Stimulated activated CD4-positive, alpha-beta T cell treated with anti-CD3 and anti-CD28 coated beads, Interleukin-4, amount 100 ng/mL, for 1 hour (primary cell): Measurements from ENCODE around the gene GPI.
A peak's percentile ranks its signal among the peaks of the same experiment; 100 is the strongest.

ENCODE experiments used
- DNase-seq: peaks from one replicate; pipeline ENCODE4 v3.0.0-alpha.2; 2020

GPI gene

DNA sequence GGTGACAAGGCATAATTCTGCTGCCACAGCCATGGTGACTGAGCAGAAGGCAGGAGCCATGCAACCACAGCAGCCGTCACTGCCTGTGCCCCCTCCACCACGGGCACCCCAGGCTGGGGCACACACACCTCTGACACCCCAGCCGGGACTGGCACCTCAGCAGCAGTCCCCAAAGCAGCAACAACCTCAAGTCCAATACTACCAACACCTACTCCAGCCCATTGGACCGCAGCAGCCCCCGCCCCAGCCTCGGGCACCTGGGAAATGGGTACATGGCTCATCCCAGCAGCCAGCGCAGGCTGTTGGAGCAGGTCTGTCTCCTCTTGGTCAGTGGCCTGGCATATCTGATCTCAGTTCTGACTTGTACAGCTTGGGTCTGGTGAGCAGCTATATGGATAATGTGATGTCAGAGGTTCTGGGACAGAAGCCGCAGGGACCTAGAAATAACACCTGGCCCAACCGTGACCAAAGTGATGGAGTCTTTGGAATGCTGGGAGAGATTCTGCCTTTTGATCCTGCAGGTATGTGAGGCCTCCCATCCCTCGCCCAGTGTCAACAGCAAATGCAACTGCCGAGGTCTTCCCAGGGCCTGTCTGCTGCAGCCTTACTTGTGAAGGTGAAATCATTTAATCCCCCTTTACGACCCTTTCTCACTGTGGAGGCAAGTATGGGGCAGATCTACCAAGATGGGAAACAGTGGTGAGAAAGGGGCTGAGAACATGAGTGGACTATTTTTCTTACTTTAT, 22.9 kb upstream of the GPI start:
- DNase-seq: no peak

DNA sequence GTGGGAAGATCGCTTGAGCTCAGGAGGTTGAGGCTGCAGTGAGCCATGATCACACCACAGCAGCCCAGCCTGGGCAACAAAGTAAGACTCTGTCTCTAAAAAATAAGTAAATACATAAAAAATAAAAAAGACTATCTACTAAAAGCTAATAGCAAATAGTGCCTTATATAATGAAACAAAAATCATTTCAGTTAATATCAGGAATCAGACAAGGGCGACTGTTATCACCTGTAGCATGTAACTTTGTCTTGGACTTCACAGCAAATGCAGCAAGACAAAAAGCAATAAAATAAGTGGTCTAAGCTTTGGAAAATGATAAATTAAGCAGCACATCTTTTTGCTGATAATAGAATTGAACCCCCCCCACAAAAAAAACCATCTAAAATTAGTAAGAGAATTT, 21.2 kb upstream of the GPI start:
- no peak for DNase-seq

DNA sequence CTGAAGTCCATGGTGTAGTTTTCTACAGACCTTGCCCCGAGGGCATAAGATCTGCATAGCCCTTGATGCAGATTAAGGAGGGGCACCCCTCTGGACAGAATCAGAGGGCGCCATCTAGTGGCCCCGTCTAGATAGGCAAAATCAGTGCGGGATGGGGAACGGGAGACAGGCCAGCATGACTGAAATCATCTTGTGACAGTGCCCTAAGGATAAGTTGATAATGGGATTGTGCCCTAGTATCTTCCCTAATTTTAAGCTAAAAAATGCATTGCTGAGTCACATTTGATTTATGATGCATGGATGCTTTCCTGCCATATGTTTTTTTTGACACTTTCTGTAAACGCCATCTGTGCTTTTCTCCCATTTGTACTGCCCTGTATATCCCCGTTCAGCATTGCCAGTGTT, 19.0 kb upstream of the GPI start:
- peak; percentile 67 for DNase-seq

DNA sequence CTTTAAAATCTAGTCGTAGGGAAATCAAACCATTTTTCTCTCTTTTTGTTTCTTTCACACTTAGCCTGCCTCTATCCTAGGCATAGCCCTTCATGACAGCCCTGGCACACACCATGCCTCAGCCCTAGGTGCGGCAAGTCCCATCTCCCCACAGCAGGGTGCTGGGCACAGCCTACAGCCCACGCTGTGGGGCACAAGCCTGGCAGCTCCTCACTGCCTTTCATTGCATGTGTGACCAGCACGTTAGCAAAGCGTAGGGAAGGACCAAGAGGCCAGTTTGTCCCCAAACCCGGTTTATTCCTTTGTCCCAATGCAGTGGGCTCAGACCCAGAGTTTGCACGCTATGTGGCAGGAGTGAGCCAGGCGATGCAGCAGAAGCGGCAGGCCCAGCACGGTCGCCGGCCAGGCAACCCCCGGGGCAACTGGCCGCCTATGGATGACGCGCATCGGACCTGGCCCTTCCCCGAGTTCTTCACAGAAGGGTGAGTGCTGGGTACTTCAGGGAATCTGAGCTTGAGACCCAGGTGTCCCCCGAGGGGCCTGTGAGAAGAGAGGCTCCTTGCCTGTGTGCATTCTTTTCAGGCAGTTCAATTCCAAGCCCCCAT, 17.3 kb upstream of the GPI start:
- no peak for DNase-seq

DNA sequence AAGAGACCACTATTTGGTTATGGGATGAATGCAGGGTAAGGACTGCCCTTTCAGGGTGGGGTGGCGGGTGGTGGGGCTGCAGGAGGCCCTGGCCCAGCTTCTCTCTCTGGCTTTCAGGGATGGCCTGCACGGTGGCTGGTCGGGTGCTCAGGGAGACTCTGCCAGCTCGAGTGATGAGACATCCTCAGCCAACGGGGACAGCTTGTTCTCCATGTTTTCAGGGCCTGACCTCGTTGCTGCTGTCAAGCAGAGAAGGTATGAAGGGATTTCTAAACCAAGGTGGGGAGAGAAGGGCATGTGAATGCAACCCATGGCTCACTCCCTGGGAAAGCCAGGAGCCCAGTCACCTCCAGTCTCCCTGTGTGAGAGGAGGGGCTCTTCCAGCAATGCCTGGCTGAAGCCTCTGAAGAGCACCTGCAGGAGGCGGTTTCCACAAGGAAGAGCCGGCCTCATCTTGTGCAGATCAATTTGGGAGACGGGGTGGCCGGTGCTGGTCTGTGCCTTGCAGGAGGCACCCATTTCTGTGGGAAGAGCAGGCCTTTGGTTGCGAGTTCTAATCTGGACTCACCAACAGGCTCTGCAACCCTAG, 16.0 kb upstream of the GPI start:
- no peak for DNase-seq

DNA sequence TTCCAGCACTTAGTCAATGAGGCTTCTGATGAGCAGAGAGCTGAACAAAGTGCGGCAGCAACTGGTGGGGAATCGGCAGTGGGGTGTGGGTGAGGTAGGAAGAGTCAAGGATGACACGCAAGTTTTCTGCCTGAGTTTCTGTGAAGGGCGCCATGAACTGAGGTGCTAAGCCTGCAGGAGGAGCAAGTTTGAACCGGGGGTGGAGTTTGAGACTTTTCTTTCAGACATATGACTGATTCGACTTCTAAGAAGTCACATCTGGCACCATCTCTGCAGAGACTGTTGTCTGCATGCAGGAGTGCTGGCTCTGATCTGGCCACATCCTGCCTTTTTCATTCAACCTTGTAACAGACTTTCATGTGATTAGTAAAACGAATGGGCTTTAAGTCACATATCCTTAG, 14.8 kb upstream of the GPI start:
- peak; percentile 51 for DNase-seq

DNA sequence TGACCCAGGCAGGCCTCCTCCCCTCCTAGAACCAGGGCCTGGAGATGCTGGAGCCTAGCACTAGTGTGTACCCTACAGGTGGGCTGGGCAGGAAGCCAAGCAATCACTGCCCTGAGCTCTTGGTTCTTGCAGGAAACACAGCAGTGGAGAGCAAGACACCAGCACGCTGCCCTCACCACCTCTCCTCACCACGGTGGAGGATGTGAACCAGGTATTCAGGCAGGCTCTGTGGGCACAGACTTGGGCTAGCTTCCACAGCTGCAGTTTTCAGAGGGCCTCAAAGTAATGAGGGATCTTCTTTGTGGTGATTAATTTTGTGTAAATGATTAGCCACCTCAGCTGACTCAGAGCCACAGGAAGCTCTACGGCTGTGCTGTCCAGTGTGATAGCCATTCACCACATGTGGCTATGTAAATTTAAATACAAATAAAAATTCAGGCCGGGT, 13.6 kb upstream of the GPI start:
- no peak for DNase-seq

DNA sequence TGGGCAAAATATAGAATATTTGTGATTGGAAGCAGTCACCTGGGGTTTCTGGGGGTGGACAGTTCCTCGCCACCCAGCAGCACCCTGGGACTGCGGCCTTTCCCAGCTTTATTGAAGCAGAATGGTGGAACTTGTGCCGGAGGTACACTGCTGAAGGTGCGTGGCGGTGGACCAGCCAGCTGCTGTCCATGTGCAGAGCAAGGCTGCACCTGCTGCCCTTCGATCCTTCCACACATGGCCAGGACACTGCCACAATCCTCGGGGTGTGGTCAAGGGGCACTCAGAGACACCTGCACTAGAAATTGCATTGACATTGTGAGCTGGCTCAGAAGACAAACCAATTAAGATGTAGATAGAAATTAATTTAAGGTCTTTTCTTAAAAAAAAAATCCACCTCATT, 11.4 kb upstream of the GPI start:
- DNase-seq: no peak

DNA sequence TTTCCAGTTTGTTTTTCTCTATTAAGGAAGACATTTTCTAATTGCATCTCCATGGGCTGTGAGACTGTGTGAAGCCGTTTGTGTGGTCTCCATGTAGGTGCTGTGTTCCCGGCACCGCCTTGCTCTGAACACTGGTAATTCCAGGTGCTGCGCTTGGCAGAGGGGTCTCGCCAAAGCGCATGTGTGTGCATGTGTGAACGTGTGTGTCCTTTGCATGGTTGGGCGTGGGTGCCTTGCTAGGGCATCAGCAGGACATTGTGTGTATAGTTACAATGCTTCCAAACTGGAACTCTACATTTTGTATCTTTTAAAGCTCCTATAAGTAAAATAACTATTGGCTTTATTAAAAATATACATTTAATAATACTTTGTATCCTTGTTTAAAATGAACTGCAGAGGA, 9.8 kb upstream of the GPI start:
- no peak for DNase-seq

DNA sequence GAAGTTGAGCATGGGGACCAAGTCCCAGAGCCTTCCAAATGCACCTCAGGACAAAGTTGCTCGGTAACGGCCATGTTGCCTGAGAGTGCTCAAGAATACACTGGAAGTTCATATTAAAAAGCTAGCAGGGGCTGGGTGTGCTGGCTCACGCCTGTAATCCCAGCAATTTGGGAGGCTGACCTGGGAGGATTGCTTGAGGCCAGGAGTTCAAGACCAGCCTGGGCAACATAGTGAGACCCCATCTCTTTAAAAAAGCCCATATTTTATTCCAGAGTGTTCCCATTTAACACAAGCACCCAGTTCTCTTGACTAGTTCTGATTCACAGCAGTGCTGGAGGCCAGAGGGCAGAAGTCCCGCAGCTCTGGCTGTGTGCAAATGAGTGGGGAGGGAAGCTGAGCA, 8.1 kb upstream of the GPI start:
- DNase-seq: no peak

DNA sequence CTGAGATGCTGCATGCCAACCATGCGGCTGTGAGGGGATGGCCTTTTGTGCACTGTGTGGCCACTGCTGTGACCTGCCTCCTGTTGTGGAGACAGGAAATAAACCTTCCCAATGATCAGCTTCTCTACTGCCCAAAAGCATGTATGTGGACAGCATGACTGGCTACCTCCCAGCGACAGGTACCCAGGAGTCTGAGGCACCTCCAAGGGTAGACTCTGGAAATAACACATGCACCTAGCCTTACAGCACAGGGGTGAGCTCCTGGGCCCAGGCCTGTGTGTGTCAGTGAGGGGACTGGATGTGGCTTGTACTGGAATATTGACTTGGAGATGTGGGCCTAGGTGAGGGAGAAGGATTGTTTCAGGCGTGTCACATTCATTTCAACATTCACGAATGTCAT, 7.6 kb upstream of the GPI start:
- DNase-seq: no peak

DNA sequence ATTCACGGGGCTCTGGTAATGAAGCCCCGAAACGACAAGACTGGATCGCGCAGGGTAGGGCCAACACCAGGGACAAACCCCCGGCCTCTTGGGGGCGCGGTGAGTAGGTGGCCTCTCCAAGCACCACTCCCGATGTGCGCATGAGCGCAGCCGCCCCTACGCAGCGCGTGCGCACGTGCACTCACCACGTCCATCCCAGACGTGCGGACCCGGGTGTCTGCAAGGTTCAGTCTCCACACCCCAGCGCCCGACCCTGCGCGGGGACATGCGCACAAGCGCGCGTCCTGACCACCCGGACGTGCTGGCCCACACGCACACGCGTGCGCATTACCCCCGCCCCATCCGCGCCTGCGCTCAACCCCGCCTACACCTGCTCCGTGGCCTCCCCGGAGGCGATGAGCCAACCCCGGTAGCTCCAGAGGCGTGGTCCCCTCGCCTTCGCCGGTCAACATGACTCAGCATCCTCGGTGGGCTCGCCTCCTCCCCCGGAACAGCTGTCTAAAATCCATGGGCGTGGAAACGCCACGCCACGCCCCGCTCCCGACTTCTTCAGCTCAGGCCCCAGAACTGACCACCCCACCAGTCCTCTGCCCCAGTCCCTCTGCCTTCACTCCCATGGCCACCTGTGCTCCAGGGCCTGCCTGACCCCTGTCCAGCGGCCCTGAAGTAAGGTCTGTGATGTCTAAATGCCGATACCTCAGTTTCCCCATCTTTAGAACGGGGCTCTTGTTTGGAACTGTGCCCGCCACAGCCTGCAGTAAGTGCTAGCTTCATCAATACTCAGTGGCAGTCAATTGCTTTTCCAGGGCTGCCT, 5.6 kb upstream of the GPI start:
- DNase-seq: peak; percentile 96

DNA sequence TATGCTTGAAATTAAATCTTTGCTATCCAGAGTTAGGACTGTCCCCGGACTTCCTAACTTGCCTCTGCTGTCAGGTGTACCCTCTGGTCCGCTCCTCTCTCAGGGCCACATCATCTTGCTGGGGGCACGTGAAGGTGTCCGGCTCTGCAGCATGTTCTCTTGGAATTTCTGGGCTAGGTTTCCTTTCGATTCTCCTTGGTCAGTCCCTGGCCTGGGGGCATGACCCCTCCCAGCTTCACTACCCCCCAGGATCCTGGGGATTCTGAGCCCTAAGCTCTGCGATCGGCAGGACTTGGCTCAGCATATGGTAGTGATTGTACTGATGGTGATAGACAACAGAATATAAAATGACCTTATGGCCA, 5.1 kb upstream of the GPI start:
- DNase-seq: no peak

DNA sequence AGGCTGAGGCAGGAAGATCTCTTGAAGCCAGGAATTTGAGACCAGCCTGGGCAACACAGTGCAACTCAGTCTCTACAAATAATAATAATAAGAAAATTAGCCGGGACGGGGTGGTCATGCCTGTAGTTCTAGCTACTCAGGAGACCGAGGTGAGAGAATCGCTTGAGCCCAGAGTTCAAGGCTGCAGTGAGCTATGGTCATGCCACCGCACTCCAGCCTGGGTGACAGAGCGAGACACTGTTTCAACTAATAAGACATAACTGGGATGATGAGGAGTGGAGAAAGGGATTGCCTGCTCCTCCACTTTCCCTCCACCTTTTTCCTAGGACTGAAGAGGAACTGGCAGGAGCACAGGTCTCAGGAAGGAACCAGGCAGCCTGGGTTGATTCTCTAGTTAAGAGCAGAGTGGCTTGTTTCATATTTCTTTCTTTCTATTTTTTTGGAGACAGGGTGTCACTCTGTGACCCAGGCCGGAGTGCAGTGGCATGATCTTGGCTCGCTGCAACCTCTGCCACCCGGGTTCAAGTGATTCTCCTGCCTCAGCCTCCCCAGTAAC, 4.6 kb upstream of the GPI start:
- DNase-seq: no peak

DNA sequence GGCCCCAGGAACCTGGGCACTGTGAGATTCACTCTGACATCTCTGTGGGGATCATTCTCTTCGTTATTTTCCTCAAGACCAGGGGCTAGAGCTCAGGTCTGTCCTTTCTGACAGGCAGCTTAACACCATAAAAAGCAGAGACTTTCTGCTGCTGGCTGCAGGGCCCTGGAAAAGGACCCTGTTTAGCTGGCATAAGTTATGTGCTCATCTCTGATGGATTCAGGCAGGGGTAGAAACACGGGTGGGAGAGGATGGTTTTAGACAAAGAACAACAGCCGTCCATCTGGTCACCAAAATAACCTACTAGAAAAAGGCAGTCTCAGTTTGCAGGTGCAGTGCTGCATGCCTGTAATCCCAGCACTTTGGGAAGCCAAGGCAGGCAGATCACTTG, 2.3 kb upstream of the GPI start:
- DNase-seq: no peak

DNA sequence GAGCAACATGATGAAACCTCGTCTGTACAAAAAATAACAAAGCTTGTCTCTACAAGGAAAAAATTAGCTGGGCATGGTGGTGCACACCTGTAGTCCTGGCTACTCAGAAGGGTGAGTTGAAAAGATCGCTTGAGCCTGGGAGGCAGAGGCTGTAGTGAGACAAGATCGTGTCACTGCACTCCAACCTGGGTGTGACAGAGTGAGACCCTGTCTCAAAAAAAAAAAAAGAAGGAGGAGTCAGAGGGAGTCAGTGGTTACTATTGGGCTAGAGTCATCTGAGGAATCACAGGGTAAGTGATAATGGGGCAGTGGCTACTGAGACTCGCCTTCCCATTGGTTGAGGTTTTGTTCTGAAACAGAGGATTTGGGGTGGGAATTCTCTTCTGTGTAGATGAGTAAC, 1.9 kb upstream of the GPI start:
- DNase-seq: no peak

DNA sequence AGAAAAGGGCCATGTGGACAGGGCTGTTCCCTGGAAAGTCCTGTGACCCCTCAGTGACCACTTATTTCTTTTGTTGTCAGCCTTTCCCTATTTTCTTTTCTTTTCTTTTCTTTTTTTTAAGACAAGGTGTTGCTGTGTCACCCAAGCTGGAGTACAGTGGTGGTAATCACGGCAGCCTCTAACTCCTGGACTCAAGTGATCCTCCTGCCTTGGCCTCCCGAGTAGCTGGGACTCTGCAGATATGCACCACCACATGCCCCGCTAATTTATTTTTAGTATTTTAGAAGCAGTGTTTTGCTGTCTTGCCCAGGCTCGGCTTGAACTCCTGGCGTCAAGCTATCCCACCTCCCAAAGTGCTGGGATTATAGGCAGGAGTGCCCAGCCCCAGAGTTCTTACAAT, 1.1 kb upstream of the GPI start:
- DNase-seq: no peak

DNA sequence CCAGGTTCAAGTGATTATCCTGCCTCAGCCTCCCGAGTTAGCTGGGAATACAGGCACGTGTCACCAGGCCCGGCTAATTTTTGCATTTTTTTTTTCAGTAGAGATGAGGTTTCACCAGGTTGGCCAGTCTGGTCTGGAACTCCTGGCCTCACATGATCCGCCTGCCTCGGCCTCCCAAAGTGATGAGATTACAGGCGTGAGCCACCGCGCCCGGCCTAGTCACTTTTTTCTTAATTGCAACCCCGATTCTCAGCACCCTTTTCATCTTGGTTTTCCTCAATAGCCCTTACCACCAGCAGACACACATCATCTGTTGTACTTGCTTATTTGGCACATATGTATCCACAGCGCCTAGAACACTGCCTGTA, 550 bp upstream of the GPI start:
- no peak for DNase-seq

DNA sequence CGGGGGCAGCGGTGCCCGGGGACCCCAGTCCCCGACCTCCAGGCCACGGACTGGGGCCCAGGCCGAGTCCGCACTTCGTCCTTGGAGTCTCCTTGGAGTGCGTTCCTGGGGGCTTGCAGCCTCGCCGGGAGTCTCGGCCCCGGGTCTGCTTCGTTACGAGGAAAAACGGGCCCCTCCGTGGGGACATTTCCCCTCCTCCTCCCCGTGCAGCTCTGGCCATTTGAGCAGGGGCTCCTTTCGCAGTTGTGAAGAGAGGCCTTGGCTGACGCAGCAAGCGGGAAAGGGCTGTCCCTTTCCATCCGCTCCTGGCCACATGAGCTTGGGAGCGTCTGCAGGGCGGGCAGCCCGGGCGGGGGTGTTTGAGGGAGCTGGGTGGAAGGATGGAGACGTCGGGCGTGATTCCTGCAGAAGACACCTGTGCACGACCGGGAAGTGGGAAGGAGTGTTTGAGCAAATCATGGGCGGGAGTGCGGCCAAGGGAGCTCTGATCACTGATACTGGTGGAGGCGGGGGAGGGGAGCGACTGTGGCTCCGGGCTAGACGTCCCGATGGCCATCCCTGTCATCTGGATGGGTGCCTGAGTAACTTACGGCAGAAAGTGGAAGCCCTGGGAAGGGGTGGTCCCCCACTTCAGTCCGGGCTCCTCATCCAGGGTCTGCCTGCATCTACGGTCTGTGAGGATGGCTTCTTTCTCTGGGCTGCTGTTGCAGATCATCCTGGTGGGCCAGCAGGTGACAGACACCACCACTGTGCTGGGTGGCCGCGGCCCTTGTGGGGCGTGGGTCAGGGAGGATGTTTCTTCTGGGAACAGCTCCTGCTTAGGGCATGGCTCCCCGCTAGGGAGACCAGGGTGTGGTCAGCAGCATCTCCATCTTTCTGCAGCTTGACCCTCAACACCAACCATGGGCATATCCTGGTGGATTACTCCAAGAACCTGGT, 736 bp downstream of the GPI start:
- peak; percentile 26 for DNase-seq

DNA sequence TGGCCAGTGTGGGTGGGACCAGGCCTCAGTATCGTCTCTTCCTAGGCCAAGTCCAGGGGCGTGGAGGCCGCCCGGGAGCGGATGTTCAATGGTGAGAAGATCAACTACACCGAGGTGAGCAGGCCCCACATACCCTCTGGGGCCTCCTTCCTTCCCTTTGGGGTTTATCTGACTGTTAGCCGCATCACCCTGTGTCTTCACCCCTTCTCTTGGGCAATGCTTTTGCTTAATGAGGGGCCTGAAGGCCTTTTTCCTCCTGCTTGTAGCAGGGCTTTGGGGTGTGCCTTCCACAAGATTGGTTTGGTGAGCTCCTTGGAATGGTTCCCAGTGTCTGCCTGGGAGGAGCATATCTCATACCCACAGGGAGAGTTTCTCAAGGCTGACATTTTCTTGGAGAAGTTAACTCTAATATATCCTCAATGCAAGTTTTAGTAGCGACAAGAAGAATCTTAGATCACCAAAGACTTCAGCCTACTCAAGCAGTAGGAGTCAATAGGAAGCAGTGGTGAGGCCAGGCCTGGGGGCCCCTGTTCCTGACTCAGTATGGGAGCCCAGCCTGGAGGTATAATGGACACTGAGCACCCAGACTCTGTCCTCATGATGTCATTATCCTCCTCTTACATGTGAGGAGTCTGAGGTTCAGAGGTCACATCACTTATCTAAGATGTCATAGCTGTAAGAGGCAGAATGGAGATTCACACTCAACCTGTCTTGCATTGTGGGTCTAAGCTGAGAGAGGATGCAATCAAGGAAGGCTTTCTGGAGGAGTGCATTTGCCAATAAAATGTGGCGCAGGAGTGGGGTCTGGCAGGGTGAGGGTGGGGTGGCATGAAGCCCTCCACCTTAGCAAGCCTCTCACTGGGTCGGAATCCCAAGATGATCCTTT, 2.0 kb downstream of the GPI start:
- DNase-seq: no peak

DNA sequence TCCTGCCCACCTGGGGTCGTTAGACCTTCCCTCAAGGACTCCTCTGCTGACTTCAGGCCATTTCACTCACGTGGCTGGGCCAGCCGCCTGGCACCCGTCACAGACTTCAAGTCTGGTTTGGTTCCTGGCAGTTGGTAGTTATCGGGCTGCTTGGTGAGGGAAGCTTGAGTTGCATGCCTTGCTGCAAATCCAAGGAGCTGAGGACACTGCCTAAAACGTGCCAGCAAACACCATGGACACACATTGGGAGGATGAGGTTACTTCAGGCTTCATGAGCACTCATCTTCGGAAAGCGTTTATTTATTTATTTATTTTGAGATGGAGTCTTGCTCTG, 2.6 kb downstream of the GPI start:
- DNase-seq: no peak

DNA sequence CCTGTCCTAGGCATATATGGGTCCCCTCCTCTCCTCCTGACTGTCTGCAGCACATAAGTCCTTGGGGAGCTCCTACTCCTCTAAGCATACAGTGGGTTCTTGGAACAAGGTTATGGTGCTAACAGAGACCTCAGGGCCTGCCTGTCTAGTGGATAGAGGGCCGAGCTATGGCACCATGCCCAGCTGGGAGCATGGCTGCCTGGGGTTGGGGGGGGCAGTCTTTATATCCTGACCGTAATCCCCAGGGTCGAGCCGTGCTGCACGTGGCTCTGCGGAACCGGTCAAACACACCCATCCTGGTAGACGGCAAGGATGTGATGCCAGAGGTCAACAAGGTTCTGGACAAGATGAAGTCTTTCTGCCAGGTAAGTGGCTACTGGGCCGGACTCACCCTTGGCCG, 3.3 kb downstream of the GPI start:
- DNase-seq: no peak
